ENCODE results near the gene KCNQ1.

The KCNQ1 gene

DNA sequence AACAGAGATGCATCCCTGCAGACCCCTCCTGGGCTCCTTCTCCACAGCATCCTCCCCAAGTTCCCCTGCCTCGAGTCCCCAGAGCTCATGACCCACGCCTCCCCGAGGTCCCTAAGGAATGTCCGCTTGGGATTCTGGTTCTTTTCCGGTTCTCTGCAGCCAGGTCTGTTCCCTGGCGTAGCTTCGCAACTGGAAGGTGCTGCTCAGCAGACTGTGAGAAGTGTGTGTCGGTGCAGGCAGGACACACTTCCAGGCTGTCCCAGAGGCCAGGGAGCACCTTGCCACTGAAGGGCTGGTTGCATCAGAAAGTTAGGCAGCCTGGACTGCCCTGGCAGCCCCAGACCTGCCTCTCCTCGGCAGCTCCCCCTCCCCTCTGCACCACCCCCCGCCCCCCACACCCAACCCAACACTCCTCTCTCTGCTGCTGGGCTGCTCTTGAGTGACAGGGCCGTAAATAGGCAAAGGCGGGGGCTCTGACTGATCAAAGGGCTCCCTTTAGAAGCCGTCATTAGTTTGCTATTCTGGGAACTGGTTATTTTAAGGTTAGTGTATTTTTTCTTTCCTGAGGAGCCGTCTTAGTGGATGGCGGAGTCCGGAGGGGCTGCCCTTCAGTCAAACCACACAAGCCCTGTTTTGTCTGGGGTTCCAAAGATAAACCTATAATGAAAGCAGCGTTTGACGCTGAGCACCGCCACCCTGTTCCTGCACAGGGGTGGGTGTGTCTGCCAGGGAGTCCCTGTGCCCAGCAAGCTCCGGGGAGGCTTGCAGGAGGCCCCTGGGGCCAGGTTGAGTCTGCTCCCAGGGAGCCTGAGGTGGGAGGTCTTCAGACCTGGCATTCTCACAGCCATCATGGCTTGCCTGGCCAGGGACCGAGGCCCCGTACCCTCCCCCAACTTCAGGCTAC lies 343.6 kb downstream of the KCNQ1 start:
- no peak overlapping the region for H3K4me3 Mint-ChIP-seq
- no peak overlapping the region for H3K27ac Mint-ChIP-seq

GRCh38 chr11:2789331-2789730 lies 344.5 kb downstream of the KCNQ1 start:
- no peak overlapping the region for H3K27ac Mint-ChIP-seq
- H3K4me1 Mint-ChIP-seq, result peaks cover 11% of the 10 kb centered on the region

More for the DNA sequence above, 343.6 kb downstream of the KCNQ1 start:
- Mint-ChIP-seq H3K9me3 (peaks cover 9% of the 10 kb centered on the region), H3K4me1 (peaks cover 18% of the 10 kb centered on the region), H3K36me3 (peaks cover 35% of the 10 kb centered on the region), H3K27me3 (no peaks in the 10 kb centered on the region)
- no peak for ATAC-seq

DNA sequence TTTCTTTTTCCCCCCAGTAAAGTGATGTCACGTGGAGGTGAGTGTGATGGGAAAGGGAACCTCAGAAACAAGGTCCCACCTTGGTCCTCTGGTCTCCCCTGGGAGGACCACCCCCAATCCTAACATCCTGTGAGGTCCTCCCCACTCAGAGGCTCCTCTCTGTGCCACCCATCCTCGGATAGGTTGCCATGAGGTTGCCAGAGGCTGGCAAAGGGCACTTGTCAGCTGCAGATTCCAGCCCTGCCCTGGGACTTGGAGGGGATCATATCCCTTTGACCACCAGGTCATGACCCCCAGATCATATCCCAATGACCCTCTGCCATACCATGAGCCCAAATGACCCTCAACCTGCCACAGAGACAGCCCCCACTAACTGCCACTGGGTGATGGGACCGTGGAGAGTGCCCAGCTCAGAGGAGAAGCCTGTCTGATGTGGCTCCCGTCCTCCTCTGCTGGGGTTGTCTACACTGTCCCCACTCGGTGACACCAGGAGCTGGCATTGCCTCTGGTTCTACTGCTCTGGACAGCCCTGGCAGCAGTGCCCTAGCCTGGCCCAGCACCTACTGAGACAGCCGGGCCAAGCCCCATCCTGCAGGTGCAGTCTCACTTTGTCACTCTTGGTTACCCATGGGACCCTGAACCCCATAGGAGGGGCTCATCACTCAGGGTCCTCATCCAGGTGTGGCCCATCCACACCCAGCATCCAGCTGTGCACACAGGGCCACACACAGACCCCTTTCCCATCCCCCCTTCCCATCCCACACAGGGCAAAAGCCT lies 345.2 kb downstream of the KCNQ1 start:
- no peak for ATAC-seq
- Mint-ChIP-seq H3K27me3 (no peaks in the 10 kb centered on the region), H3K36me3 (peaks cover 40% of the 10 kb centered on the region), H3K4me3 (no peak overlapping the region), H3K27ac (no peak overlapping the region), H3K9me3 (peaks cover 9% of the 10 kb centered on the region), H3K4me1 (peaks cover 11% of the 10 kb centered on the region)

More at GRCh38 chr11:2789331-2789730, 344.5 kb downstream of the KCNQ1 start:
- H3K4me3 Mint-ChIP-seq, result no peak overlapping the region
- no peaks in the 10 kb centered on the region for H3K27me3 Mint-ChIP-seq
- H3K9me3 Mint-ChIP-seq, result peaks cover 9% of the 10 kb centered on the region
- peaks cover 38% of the 10 kb centered on the region for H3K36me3 Mint-ChIP-seq
- ATAC-seq, result no peak

- Mint-ChIP-seq H3K27me3 (no peaks in the 10 kb centered on the region), H3K4me3 (no peak overlapping the region), H3K36me3 (peaks cover 38% of the 10 kb centered on the region), H3K27ac (no peak overlapping the region), H3K9me3 (peaks cover 8% of the 10 kb centered on the region), H3K4me1 (peaks cover 11% of the 10 kb centered on the region)
- ATAC-seq, result no peak
Measured at GRCh38 chr11:2790568-2790921, 345.7 kb downstream of the KCNQ1 start.

- Mint-ChIP-seq H3K9me3 (peaks cover 6% of the 10 kb centered on the region), H3K4me1 (peaks cover 11% of the 10 kb centered on the region), H3K4me3 (peak overlapping the region; percentile 39), H3K27me3 (no peaks in the 10 kb centered on the region), H3K27ac (no peak overlapping the region), H3K36me3 (peaks cover 38% of the 10 kb centered on the region)
- ATAC-seq, result no peak
Measured at GRCh38 chr11:2791139-2791520, 346.3 kb downstream of the KCNQ1 start.

- peak overlapping the region; percentile 78 for H3K4me3 Mint-ChIP-seq
- ATAC-seq, result peak; percentile 49
- no peaks in the 10 kb centered on the region for H3K27me3 Mint-ChIP-seq
Measured at GRCh38 chr11:2791521-2792380, 346.9 kb downstream of the KCNQ1 start.

GRCh38 chr11:2792381-2793250 lies 347.8 kb downstream of the KCNQ1 start:
- Mint-ChIP-seq H3K36me3 (peaks cover 37% of the 10 kb centered on the region), H3K9me3 (no peaks in the 10 kb centered on the region), H3K4me1 (peaks cover 14% of the 10 kb centered on the region), H3K4me3 (peak overlapping the region; percentile 78), H3K27ac (peak overlapping the region; percentile 73), H3K27me3 (no peaks in the 10 kb centered on the region)
- ATAC-seq, result no peak

More at GRCh38 chr11:2791521-2792380, 346.9 kb downstream of the KCNQ1 start:
- Mint-ChIP-seq H3K9me3 (peaks cover under 1% of the 10 kb centered on the region), H3K36me3 (peaks cover 36% of the 10 kb centered on the region), H3K4me1 (peaks cover 11% of the 10 kb centered on the region), H3K27ac (peak overlapping the region; percentile 73)

DNA sequence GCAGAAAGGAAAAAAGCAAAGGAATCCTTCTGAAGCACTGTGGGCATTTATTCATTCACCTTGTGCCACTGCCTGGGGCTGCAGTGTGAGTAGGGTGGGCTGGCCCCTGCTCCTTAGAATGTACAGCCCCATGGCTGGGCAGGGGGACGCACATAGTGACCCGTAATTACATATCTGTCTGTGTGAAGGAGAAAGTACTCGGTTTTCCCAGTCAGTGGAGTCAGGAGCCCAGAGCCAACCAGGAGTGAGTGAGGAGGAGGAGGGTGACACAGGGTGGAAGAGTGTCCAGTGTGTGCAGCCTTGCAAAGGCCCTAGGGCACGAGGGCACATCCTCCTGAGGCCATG lies 348.9 kb downstream of the KCNQ1 start:
- Mint-ChIP-seq H3K4me3 (no peak overlapping the region), H3K9me3 (no peaks in the 10 kb centered on the region), H3K27me3 (no peaks in the 10 kb centered on the region), H3K36me3 (peaks cover 43% of the 10 kb centered on the region), H3K27ac (no peak overlapping the region), H3K4me1 (peaks cover 16% of the 10 kb centered on the region)
- no peak for ATAC-seq

GRCh38 chr11:2794046-2794967 lies 349.5 kb downstream of the KCNQ1 start:
- no peak for ATAC-seq
- Mint-ChIP-seq H3K36me3 (peaks cover 46% of the 10 kb centered on the region), H3K9me3 (peaks cover 2% of the 10 kb centered on the region)

GRCh38 chr11:2794968-2795322 lies 350.1 kb downstream of the KCNQ1 start:
- H3K27ac Mint-ChIP-seq, result no peak overlapping the region
- H3K27me3 Mint-ChIP-seq, result no peaks in the 10 kb centered on the region
- no peak for ATAC-seq
- H3K36me3 Mint-ChIP-seq, result peaks cover 47% of the 10 kb centered on the region
- peaks cover 16% of the 10 kb centered on the region for H3K4me1 Mint-ChIP-seq
- H3K4me3 Mint-ChIP-seq, result no peak overlapping the region
- H3K9me3 Mint-ChIP-seq, result peaks cover 4% of the 10 kb centered on the region

More at GRCh38 chr11:2794046-2794967, 349.5 kb downstream of the KCNQ1 start:
- H3K4me1 Mint-ChIP-seq, result peaks cover 16% of the 10 kb centered on the region
- no peaks in the 10 kb centered on the region for H3K27me3 Mint-ChIP-seq
- no peak overlapping the region for H3K4me3 Mint-ChIP-seq
- H3K27ac Mint-ChIP-seq, result no peak overlapping the region

GRCh38 chr11:2795491-2795991 lies 350.7 kb downstream of the KCNQ1 start:
- Mint-ChIP-seq H3K9me3 (peaks cover 4% of the 10 kb centered on the region), H3K4me1 (peaks cover 14% of the 10 kb centered on the region), H3K27ac (no peak overlapping the region), H3K4me3 (no peak overlapping the region), H3K36me3 (peaks cover 46% of the 10 kb centered on the region), H3K27me3 (no peaks in the 10 kb centered on the region)
- no peak for ATAC-seq

GRCh38 chr11:2796091-2796490 lies 351.3 kb downstream of the KCNQ1 start:
- Mint-ChIP-seq H3K4me3 (no peak overlapping the region), H3K27ac (no peak overlapping the region), H3K27me3 (no peaks in the 10 kb centered on the region), H3K9me3 (peaks cover 4% of the 10 kb centered on the region), H3K36me3 (peaks cover 40% of the 10 kb centered on the region), H3K4me1 (peaks cover 9% of the 10 kb centered on the region)
- ATAC-seq, result no peak

- Mint-ChIP-seq H3K36me3 (peaks cover 40% of the 10 kb centered on the region), H3K9me3 (peaks cover 4% of the 10 kb centered on the region), H3K27me3 (no peaks in the 10 kb centered on the region), H3K4me3 (no peak overlapping the region), H3K27ac (no peak overlapping the region), H3K4me1 (peaks cover 8% of the 10 kb centered on the region)
- ATAC-seq, result no peak
Measured at GRCh38 chr11:2796508-2797113, 351.8 kb downstream of the KCNQ1 start.

Measured in stimulated activated memory B cell treated with anti-CD40 and anti-IgM and Interleukin-4, amounts not matched to agents 10 μg/mL and 1 μg/mL and 100 μg/mL, for 72 hours (primary cell).